COLO668 (cell line): ENCODE results near the gene TMEM106A.
A peak's percentile ranks its signal among the peaks of the same experiment; 100 is the strongest.
"Not testable (repeated sequence)": the region's sequence is repeated elsewhere in the genome, so short reads cannot be mapped to it uniquely, and the experiment has no call there.

ENCODE experiments used
- DNase-seq: peaks from one replicate; lab custom pipeline; 2025; ENCODE audit not compliant: unreplicated experiment; lab: John Stamatoyannopoulos, UW

The TMEM106A gene

GRCh38 chr17:43211480-43212402 lies at the start of gene TMEM106A:
TMEM106A (plus strand) TSS chr17:43211875; CDS start chr17:43213042, 1,167 bp downstream.
- no peak for DNase-seq

GRCh38 chr17:43165971-43166370 lies 45.7 kb upstream of the TMEM106A start:
- DNase-seq, result not testable (repeated sequence)

GRCh38 chr17:43169561-43170139 lies 42.0 kb upstream of the TMEM106A start:
- DNase-seq, result peak; percentile 30

GRCh38 chr17:43170140-43170765 lies 41.4 kb upstream of the TMEM106A start:
- DNase-seq, result peak; percentile 83

- peak; percentile 89 for DNase-seq
These were observed 40.7 kb upstream of the TMEM106A start, which contains the start of gene NBR1 for GRCh38 chr17:43170766-43171585. NBR1 (plus strand) TSS chr17:43171214; CDS start chr17:43175800, 4,586 bp downstream.

- peak; percentile 0 for DNase-seq
These were observed 39.8 kb upstream of the TMEM106A start for GRCh38 chr17:43171586-43172487.

- no peak for DNase-seq
These were observed 36.2 kb upstream of the TMEM106A start for GRCh38 chr17:43175213-43176118.

GRCh38 chr17:43176119-43176570 lies 35.5 kb upstream of the TMEM106A start:
- DNase-seq, result no peak

GRCh38 chr17:43183921-43184320 lies 27.8 kb upstream of the TMEM106A start:
- no peak for DNase-seq

- DNase-seq, result not testable (repeated sequence)
These were observed 25.0 kb upstream of the TMEM106A start for GRCh38 chr17:43186656-43187055.

- DNase-seq, result no peak
These were observed 18.4 kb upstream of the TMEM106A start for GRCh38 chr17:43193251-43193650.

GRCh38 chr17:43199633-43200032 lies 12.0 kb upstream of the TMEM106A start:
- DNase-seq, result no peak

- DNase-seq, result no peak
These were observed 11.5 kb upstream of the TMEM106A start for GRCh38 chr17:43200127-43200526.

GRCh38 chr17:43203013-43203412 lies 8.7 kb upstream of the TMEM106A start:
- DNase-seq, result not testable (repeated sequence)

- no peak for DNase-seq
These were observed 1.1 kb upstream of the TMEM106A start for GRCh38 chr17:43210576-43210975.

GRCh38 chr17:43211123-43211479 lies 574 bp upstream of the TMEM106A start:
- no peak for DNase-seq

- no peak for DNase-seq
These were observed 1.2 kb downstream of the TMEM106A start for GRCh38 chr17:43212641-43213490.

GRCh38 chr17:43213545-43213944 lies 1.9 kb downstream of the TMEM106A start:
- DNase-seq, result no peak
